CD14-positive monocyte (primary cell): ENCODE data around the gene YWHAE. TPM values are rescaled to one million over a fixed set of nuclear protein-coding genes. Genes with fewer than 3 reads are reported as not detected.
"Not testable (repeated sequence)": the region's sequence is repeated elsewhere in the genome, so short reads cannot be mapped to it uniquely, and the experiment has no call there.

ENCODE experiments used
- DNase-seq, 3 donors: peaks; one replicate each; pipeline ENCODE4 v3.0.0-alpha.2; 2011 to 2022
- H2AFZ ChIP-seq: 2 replicates; pipeline ENCODE4 v1.6.0; 2012; ENCODE audit warnings: mild to moderate bottlenecking, low read depth, low read length, inconsistent platforms; ENCODE audit not compliant: insufficient read depth, poor library complexity, severe bottlenecking
- H3K27ac ChIP-seq, 2 donors: 1 replicate in 1 of 2; 2 replicates in 1 of 2; pipeline ENCODE4 v1.5.1; 2012 to 2013; ENCODE audit warnings: low read length in 2 of 2, control low read depth in 1 of 2, inconsistent platforms in 1 of 2, low read depth in 1 of 2, mild to moderate bottlenecking in 1 of 2
- H3K27me3 ChIP-seq, 2 donors: one replicate each; pipeline versions ENCODE4 v1.6.0 to v1.6.1; 2011 to 2013; ENCODE audit warnings: low read length in 2 of 2; ENCODE audit not compliant: control insufficient read depth in 2 of 2, insufficient read depth in 2 of 2
- H3K36me3 ChIP-seq, 2 donors: replicated peaks in 1 of 2; 1 replicate in 1 of 2; 2 replicates in 1 of 2; pipeline versions ENCODE4 v1.5.1 to v1.6.1; 2012 to 2013; ENCODE audit warnings: low read length in 2 of 2, control low read depth in 1 of 2, inconsistent platforms in 1 of 2, mild to moderate bottlenecking in 1 of 2; ENCODE audit not compliant: insufficient read depth in 2 of 2, control insufficient read depth in 1 of 2
- H3K4me1 ChIP-seq, 2 donors: 1 replicate in 1 of 2; 2 replicates in 1 of 2; pipeline versions ENCODE4 v1.5.1 to v1.6.1; 2012 to 2013; ENCODE audit warnings: low read length in 2 of 2, control low read depth in 1 of 2, inconsistent platforms in 1 of 2, mild to moderate bottlenecking in 1 of 2, moderate library complexity in 1 of 2; ENCODE audit not compliant: insufficient read depth in 2 of 2, control insufficient read depth in 1 of 2
- H3K4me2 ChIP-seq: replicated peaks from 2 replicates; pipeline ENCODE3; 2012; ENCODE audit warnings: low read length, moderate library complexity, mild to moderate bottlenecking; ENCODE audit not compliant: poor library complexity, severe bottlenecking; ENCODE audit errors: extremely low read depth
- H3K4me3 ChIP-seq, 3 experiments: fragments of 200-600 bp in 1 of 3; sonication (generic) in 1 of 3; replicated peaks in 1 of 3; 1 replicate in 2 of 3; 2 replicates in 1 of 3; pipeline ENCODE4 v1.5.1; 2011 to 2013; ENCODE audit warnings: low read length in 3 of 3, mild to moderate bottlenecking in 3 of 3, control low read depth in 2 of 3, low read depth in 2 of 3, inconsistent platforms in 1 of 3, moderate library complexity in 1 of 3
- H3K79me2 ChIP-seq: 2 replicates; pipeline ENCODE4 v1.6.0; 2012; ENCODE audit warnings: mild to moderate bottlenecking, control low read depth, inconsistent platforms, low read length, moderate library complexity; ENCODE audit not compliant: insufficient read depth
- H3K9ac ChIP-seq: 2 replicates; pipeline ENCODE4 v1.6.0; 2017; ENCODE audit warnings: low read length, mild to moderate bottlenecking; ENCODE audit not compliant: insufficient read depth, poor library complexity, severe bottlenecking
- H3K9me3 ChIP-seq, 2 donors: replicated peaks in 1 of 2; 1 replicate in 1 of 2; 2 replicates in 1 of 2; pipeline versions ENCODE4 v1.5.1 to v1.6.1; 2012 to 2013; ENCODE audit warnings: low read length in 2 of 2, control low read depth in 1 of 2; ENCODE audit not compliant: control insufficient read depth in 1 of 2, insufficient read depth in 1 of 2
- H4K20me1 ChIP-seq: 2 replicates; pipeline ENCODE4 v1.6.0; 2012; ENCODE audit warnings: mild to moderate bottlenecking, low read length, control low read depth, moderate library complexity; ENCODE audit not compliant: insufficient read depth
- H3K27ac Mint-ChIP-seq, 7 donors: one replicate each; pipeline ENCODE4 v1.8.0; 2020; ENCODE audit warnings: mild to moderate bottlenecking in 7 of 7, mixed read lengths in 7 of 7, moderate library complexity in 6 of 7, inconsistent platforms in 2 of 7
- H3K27me3 Mint-ChIP-seq, 3 donors: one replicate each; pipeline ENCODE4 v1.8.0; 2021 to 2022; ENCODE audit warnings: low read depth in 3 of 3, mild to moderate bottlenecking in 3 of 3, mixed read lengths in 3 of 3, moderate library complexity in 3 of 3, inconsistent platforms in 1 of 3
- H3K36me3 Mint-ChIP-seq, 2 donors: one replicate each; pipeline ENCODE4 v1.8.0; 2020; ENCODE audit warnings: mixed read lengths in 2 of 2, inconsistent platforms in 1 of 2, mild to moderate bottlenecking in 1 of 2
- H3K4me1 Mint-ChIP-seq: one replicate; pipeline ENCODE4 v1.8.0; 2020; ENCODE audit warnings: mild to moderate bottlenecking, mixed read lengths
- H3K4me3 Mint-ChIP-seq, 2 donors: one replicate each; pipeline ENCODE4 v1.8.0; 2020; ENCODE audit warnings: mild to moderate bottlenecking in 2 of 2, mixed read lengths in 2 of 2, moderate library complexity in 1 of 2
- H3K9me3 Mint-ChIP-seq, 7 donors: one replicate each; pipeline ENCODE4 v1.8.0; 2020 to 2022; ENCODE audit warnings: mixed read lengths in 7 of 7, mild to moderate bottlenecking in 6 of 7, moderate library complexity in 6 of 7, inconsistent platforms in 2 of 7
- CTCF ChIP-seq: fragments of 200-600 bp; IDR thresholded peaks from one replicate; pipeline ENCODE4 v1.8.0; 2022; ENCODE audit warnings: antibody characterized with exemption, mild to moderate bottlenecking
- WGBS: methylation state at CpG from one replicate; pipeline ENCODE4 v1.1.5; 2013; ENCODE audit warnings: missing lambda C conversion rate; ENCODE audit not compliant: insufficient coverage; 5-methylcytosine and 5-hydroxymethylcytosine counted together
- intact Hi-C, 2 donors: fragments of 100-400 bp; cut with micrococcal nuclease; formaldehyde crosslinking; loops; one replicate each; pipeline versions ENCODE4 v1.15.0 to v1.15.1; 2023
- polyA plus RNA-seq, 3 donors: library from polyadenylated mRNA; depleted of rRNA in 1 of 3; unstranded in 2 of 3; stranded (reverse) in 1 of 3; fragments of 300-500 nt in 2 of 3; fragments of >200 nt in 1 of 3; fragmentation: Illumina TruSeq in 2 of 3; gene quantifications; 1 replicate in 2 of 3; 2 replicates in 1 of 3; pipeline ENCODE4 v1.2.3, GENCODE V29; 2012 to 2021

The YWHAE gene
- polyA plus RNA-seq, 3 donors, result 165 to 185 (median 168) TPM

- H3K4me2 ChIP-seq, result no peak overlapping the region
- no peaks in the 10 kb centered on the region for H3K4me1 Mint-ChIP-seq
- no peak for TF ChIP-seq CTCF
Observed at GRCh38 chr17:1313270-1314005, 86.6 kb downstream of the YWHAE start.

GRCh38 chr17:1312261-1312870 is 87.7 kb downstream of the YWHAE start:
- H2AFZ ChIP-seq, result no peak overlapping the region
- H3K4me3 ChIP-seq, result no peak overlapping the region
- H3K36me3 Mint-ChIP-seq, result no peaks in the 10 kb centered on the region
- no peaks in the 10 kb centered on the region for H3K36me3 ChIP-seq
- peaks cover 0 to 7% (median 0%) of the 10 kb centered on the region in 7 donors for H3K9me3 Mint-ChIP-seq
- no peaks in the 10 kb centered on the region for H3K4me1 ChIP-seq
- no peak for TF ChIP-seq CTCF
- WGBS, result 10% methylated on average over 2 of the region's 9 CpGs
- H3K9me3 ChIP-seq, result no peaks in the 10 kb centered on the region
- H3K4me1 Mint-ChIP-seq, result no peaks in the 10 kb centered on the region
- H3K27ac ChIP-seq, result no peak overlapping the region
- intact Hi-C loops, result no loop called here
- H3K4me3 Mint-ChIP-seq, result peak overlapping the region in 1 of 2 donors; percentile 26
- H3K27ac Mint-ChIP-seq, result no peak overlapping the region
- DNase-seq, result no peak
- peaks cover 7 to 30% (median 20%) of the 10 kb centered on the region in 3 donors for H3K27me3 Mint-ChIP-seq
- no peaks in the 10 kb centered on the region for H3K27me3 ChIP-seq
- H3K79me2 ChIP-seq, result no peaks in the 10 kb centered on the region
- no peaks in the 10 kb centered on the region for H4K20me1 ChIP-seq
- no peak overlapping the region for H3K4me2 ChIP-seq
- no peak overlapping the region for H3K9ac ChIP-seq

More at GRCh38 chr17:1313270-1314005, 86.6 kb downstream of the YWHAE start:
- no peak overlapping the region for H3K27ac Mint-ChIP-seq
- no peak overlapping the region for H3K4me3 Mint-ChIP-seq
- no peak overlapping the region for H3K4me3 ChIP-seq
- DNase-seq, result no peak
- H4K20me1 ChIP-seq, result no peaks in the 10 kb centered on the region
- H3K4me1 ChIP-seq, result no peaks in the 10 kb centered on the region
- H3K27ac ChIP-seq, result no peak overlapping the region
- peaks cover 7 to 30% (median 17%) of the 10 kb centered on the region in 3 donors for H3K27me3 Mint-ChIP-seq
- intact Hi-C loops, result no loop called here
- no peak overlapping the region for H3K9ac ChIP-seq
- H3K36me3 Mint-ChIP-seq, result no peaks in the 10 kb centered on the region
- H3K9me3 Mint-ChIP-seq, result peaks cover 0 to 3% (median 0%) of the 10 kb centered on the region in 7 donors
- no peaks in the 10 kb centered on the region for H3K36me3 ChIP-seq
- 95% methylated on average over 7 of the region's 8 CpGs for WGBS
- no peaks in the 10 kb centered on the region for H3K9me3 ChIP-seq
- H3K27me3 ChIP-seq, result no peaks in the 10 kb centered on the region
- H3K79me2 ChIP-seq, result no peaks in the 10 kb centered on the region
- no peak overlapping the region for H2AFZ ChIP-seq

GRCh38 chr17:1307829-1308228 is 92.2 kb downstream of the YWHAE start:
- H3K27ac Mint-ChIP-seq, H3K27me3 ChIP-seq, H3K36me3 Mint-ChIP-seq, H3K4me3 ChIP-seq, H2AFZ ChIP-seq, H3K9me3 ChIP-seq, H3K9ac ChIP-seq, H3K4me2 ChIP-seq, H3K4me3 Mint-ChIP-seq, H3K4me1 ChIP-seq, H3K27ac ChIP-seq, DNase-seq, H3K36me3 ChIP-seq, intact Hi-C loops, H3K4me1 Mint-ChIP-seq, H4K20me1 ChIP-seq, H3K79me2 ChIP-seq, H3K9me3 Mint-ChIP-seq: not testable (repeated sequence)
- H3K27me3 Mint-ChIP-seq, result peaks cover under 1 to 13% (median 10%) of the 10 kb centered on the region in 3 donors
- WGBS, result 64% methylated on average over 7 of the region's 16 CpGs
